Endodermal cell (in vitro differentiated cells): ENCODE measurements around the gene CDH4. TPM values are rescaled to one million over a fixed set of nuclear protein-coding genes. Genes with fewer than 3 reads are reported as not detected.

ENCODE experiments used
- DNase-seq: peaks from one replicate; pipeline ENCODE4 v3.0.0-alpha.2; 2017
- H3K27ac ChIP-seq: 2 replicates; pipeline ENCODE4 v1.5.1; 2013; ENCODE audit warnings: mild to moderate bottlenecking, low read depth, low read length, moderate library complexity
- H3K27me3 ChIP-seq: 2 replicates; pipeline ENCODE4 v1.6.1; 2013; ENCODE audit warnings: mild to moderate bottlenecking, low read length, moderate library complexity; ENCODE audit not compliant: insufficient read depth, control insufficient read depth, poor library complexity, severe bottlenecking
- H3K36me3 ChIP-seq: 2 replicates; pipeline ENCODE4 v1.7.0; 2013; ENCODE audit warnings: mild to moderate bottlenecking, low read length, moderate library complexity; ENCODE audit not compliant: control insufficient read depth, insufficient read depth
- H3K4me1 ChIP-seq: one replicate; pipeline ENCODE4 v1.7.0; 2013; ENCODE audit warnings: low read length; ENCODE audit not compliant: control insufficient read depth, insufficient read depth
- H3K4me3 ChIP-seq: 2 replicates; pipeline ENCODE4 v1.5.1; 2013; ENCODE audit warnings: mild to moderate bottlenecking, low read length, moderate library complexity
- H3K9ac ChIP-seq: 2 replicates; pipeline ENCODE4 v1.6.1; 2013; ENCODE audit warnings: mild to moderate bottlenecking, low read length, moderate library complexity; ENCODE audit not compliant: poor library complexity, severe bottlenecking; ENCODE audit errors: extremely low read depth
- H3K9me3 ChIP-seq: 2 replicates; pipeline ENCODE4 v1.6.1; 2013; ENCODE audit warnings: mild to moderate bottlenecking, low read length, moderate library complexity; ENCODE audit not compliant: control insufficient read depth
- H3K27ac Mint-ChIP-seq: 2 replicates; pipeline ENCODE4 v1.8.0; 2020; ENCODE audit warnings: mixed read lengths
- H3K27me3 Mint-ChIP-seq: 2 replicates; pipeline ENCODE4 v1.8.0; 2021; ENCODE audit warnings: mild to moderate bottlenecking, mixed read lengths; ENCODE audit not compliant: insufficient read depth
- H3K36me3 Mint-ChIP-seq: 2 replicates; pipeline ENCODE4 v1.8.0; 2020; ENCODE audit warnings: low read depth, mixed read lengths
- H3K4me1 Mint-ChIP-seq: 2 replicates; pipeline ENCODE4 v1.8.0; 2020; ENCODE audit warnings: mixed read lengths
- H3K4me3 Mint-ChIP-seq: 2 replicates; pipeline ENCODE4 v1.8.0; 2020; ENCODE audit warnings: mild to moderate bottlenecking, moderate library complexity, mixed read lengths
- H3K9me3 Mint-ChIP-seq: 2 replicates; pipeline ENCODE4 v1.8.0; 2020; ENCODE audit warnings: mild to moderate bottlenecking, mixed read lengths
- CTCF ChIP-seq: fragments of 200-600 bp; sonication (generic); conservative IDR thresholded peaks from 2 replicates; pipeline ENCODE4 v1.5.0; 2021; ENCODE audit warnings: antibody characterized with exemption, mild to moderate bottlenecking
- WGBS, 2 experiments: methylation state at CpG; one replicate each; pipeline versions ENCODE4 v1.1.5 to v1.1.7; 2013; ENCODE audit warnings: missing lambda C conversion rate in 2 of 2, mixed read lengths in 1 of 2; ENCODE audit not compliant: insufficient coverage in 1 of 2, insufficient read length in 1 of 2; 5-methylcytosine and 5-hydroxymethylcytosine counted together
- total RNA-seq, 2 donors: library from RNA; stranded (reverse); fragmentation: NEBNext Ultra II Directional in 1 of 2; extraction: Animal tissue kit (Norgen Biotek cat#: 25700) in 1 of 2; gene quantifications; 2 replicates in 1 of 2; 3 replicates in 1 of 2; pipeline ENCODE4 v1.2.1, GENCODE V29; 2021

Gene CDH4
- total RNA-seq, 2 donors from 2014 or later = 1.8 to 5.8 TPM

DNA sequence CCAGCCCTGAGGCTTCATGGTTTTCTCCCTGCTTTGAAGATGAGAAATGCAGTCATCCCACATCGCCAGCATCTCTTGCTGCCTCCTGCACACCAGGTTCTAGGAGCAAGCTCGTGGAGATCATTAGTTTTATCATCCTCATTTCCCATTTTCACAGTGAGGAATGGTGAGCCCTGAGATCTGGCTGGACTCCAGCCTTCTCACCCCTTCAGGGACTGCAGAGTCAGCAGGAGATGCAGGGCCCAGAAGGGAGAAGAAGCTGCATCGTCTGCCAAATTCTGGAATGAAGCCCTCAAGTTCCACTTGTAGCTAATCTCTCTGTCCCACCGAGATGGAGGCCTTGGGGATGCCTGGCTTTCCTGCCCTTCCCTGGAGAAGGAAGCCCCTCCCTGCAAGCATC is 596.8 kb downstream of the CDH4 start:
- Mint-ChIP-seq H3K4me1 (peaks cover 2% of the 10 kb centered on the region), H3K9me3 (peaks cover 15% of the 10 kb centered on the region), H3K27me3 (peaks cover 9% of the 10 kb centered on the region), H3K4me3 (no peak overlapping the region), H3K27ac (no peak overlapping the region), H3K36me3 (peaks cover 3% of the 10 kb centered on the region)
- Histone ChIP-seq H3K27me3 (no peaks in the 10 kb centered on the region), H3K27ac (no peak overlapping the region), H3K9ac (no peak overlapping the region), H3K36me3 (no peaks in the 10 kb centered on the region), H3K4me1 (no peaks in the 10 kb centered on the region), H3K9me3 (no peaks in the 10 kb centered on the region), H3K4me3 (no peak overlapping the region)
- no peak for TF ChIP-seq CTCF
- DNase-seq = no peak
- WGBS, 2 experiments = 90 to 97% methylated on average over 2 to 4 of the region's 4 CpGs

DNA sequence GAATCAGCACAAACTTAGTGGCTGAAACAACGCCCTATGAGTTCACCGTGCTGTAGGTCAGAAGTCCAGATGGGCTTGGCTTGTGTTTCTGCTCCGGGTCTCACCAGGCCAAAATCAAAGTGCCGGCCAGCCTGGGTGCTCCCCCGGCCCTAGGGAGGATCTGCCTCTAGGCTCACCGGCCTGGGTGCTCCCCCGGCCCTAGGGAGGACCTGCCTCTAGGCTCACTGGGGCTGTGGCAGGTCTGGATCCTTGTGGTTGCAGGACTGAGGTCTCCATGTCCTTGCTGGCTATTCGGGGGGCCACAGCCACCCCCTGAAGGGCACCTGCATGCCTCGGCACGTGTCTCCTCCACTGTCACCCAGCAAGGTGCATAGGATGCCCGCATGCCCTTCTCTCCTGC is 597.3 kb downstream of the CDH4 start:
- no peak for DNase-seq
- Histone ChIP-seq H3K4me3 (no peak overlapping the region), H3K4me1 (no peaks in the 10 kb centered on the region), H3K9ac (no peak overlapping the region), H3K27me3 (no peaks in the 10 kb centered on the region), H3K27ac (no peak overlapping the region), H3K36me3 (no peaks in the 10 kb centered on the region), H3K9me3 (no peaks in the 10 kb centered on the region)
- TF ChIP-seq CTCF = no peak
- Mint-ChIP-seq H3K4me3 (no peak overlapping the region), H3K9me3 (peaks cover 15% of the 10 kb centered on the region), H3K27me3 (peaks cover 9% of the 10 kb centered on the region), H3K36me3 (peaks cover 3% of the 10 kb centered on the region), H3K27ac (no peak overlapping the region), H3K4me1 (no peaks in the 10 kb centered on the region)
- 90 to 91% methylated on average over 9 to 11 of the region's 11 CpGs for WGBS, 2 experiments

DNA sequence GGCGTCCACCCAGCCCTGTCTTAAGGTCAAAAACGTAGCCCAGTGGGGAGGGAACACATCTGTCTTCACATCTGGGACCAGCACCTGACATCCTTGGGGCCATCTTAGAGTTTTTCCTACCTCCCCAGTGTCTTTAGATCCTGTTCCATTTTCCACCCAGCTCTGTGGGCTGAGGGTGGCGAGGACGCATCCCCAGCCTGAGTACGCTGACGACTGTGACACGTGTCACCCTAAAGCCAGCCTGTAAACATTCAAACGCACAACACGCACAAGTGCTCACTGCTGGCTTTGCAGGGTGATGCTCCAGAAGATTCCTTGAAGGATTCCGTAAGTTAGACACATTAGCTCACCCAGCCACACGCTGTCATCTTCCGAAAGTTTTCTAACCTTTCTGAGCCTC is 597.8 kb downstream of the CDH4 start:
- WGBS, 2 experiments = 85 to 88% methylated on average over 12 of the region's 12 CpGs
- no peak for DNase-seq
- no peaks in the 10 kb centered on the region for H3K36me3 ChIP-seq
- Mint-ChIP-seq H3K9me3 (peaks cover 15% of the 10 kb centered on the region), H3K27ac (no peak overlapping the region), H3K4me3 (no peak overlapping the region), H3K4me1 (no peaks in the 10 kb centered on the region), H3K27me3 (peaks cover 9% of the 10 kb centered on the region), H3K36me3 (peaks cover 3% of the 10 kb centered on the region)
- H3K27me3 ChIP-seq = no peaks in the 10 kb centered on the region
- no peak for TF ChIP-seq CTCF
- H3K9ac ChIP-seq = no peak overlapping the region
- no peak overlapping the region for H3K4me3 ChIP-seq
- H3K27ac ChIP-seq = no peak overlapping the region
- H3K4me1 ChIP-seq = no peaks in the 10 kb centered on the region
- H3K9me3 ChIP-seq = no peaks in the 10 kb centered on the region
